ENCODE measurements around the gene TP73. TPM values are rescaled to one million over a fixed set of nuclear protein-coding genes. Genes with fewer than 3 reads are reported as not detected.

TP73 gene
- total RNA-seq, 1 donor from 2014 or later: 3.6 TPM

GRCh38 chr1:3717041-3717714 lies 64.9 kb downstream of the TP73 start:
- DNase-seq (no peak), ATAC-seq (no peak)
- intact Hi-C loops (cut with DNase I): no loop called here
- Histone ChIP-seq H3K36me3 (no peaks in the 10 kb centered on the region), H3K9me3 (no peaks in the 10 kb centered on the region), H3K4me1 (peaks cover 27% of the 10 kb centered on the region), H3K27ac (no peak overlapping the region), H3K27me3 (ENCODE audit: low read depth) (peaks cover 41% of the 10 kb centered on the region), H3K4me3 (no peak overlapping the region)
- no peak for TF ChIP-seq CTCF (IDR thresholded peaks at IDR 0.05)

- ATAC-seq (peak in 1 of 2 donors; percentile 22), DNase-seq (no peak)
- TF ChIP-seq CTCF (IDR thresholded peaks at IDR 0.05): no peak
- peaks cover 33% of the 10 kb centered on the region for H3K27me3 ChIP-seq (ENCODE audit: low read depth)
- H3K36me3 ChIP-seq: no peaks in the 10 kb centered on the region
- H3K4me1 ChIP-seq: peaks cover 27% of the 10 kb centered on the region
- no peak overlapping the region for H3K27ac ChIP-seq
- intact Hi-C loops (cut with DNase I): no loop called here
- H3K9me3 ChIP-seq: no peaks in the 10 kb centered on the region
- H3K4me3 ChIP-seq: no peak overlapping the region
Measured at GRCh38 chr1:3717715-3718601, 65.6 kb downstream of the TP73 start.

GRCh38 chr1:3718764-3719163 lies 66.4 kb downstream of the TP73 start:
- Histone ChIP-seq H3K27ac (no peak overlapping the region), H3K36me3 (no peaks in the 10 kb centered on the region), H3K4me3 (no peak overlapping the region), H3K9me3 (no peaks in the 10 kb centered on the region), H3K4me1 (peaks cover 27% of the 10 kb centered on the region), H3K27me3 (ENCODE audit: low read depth) (peaks cover 25% of the 10 kb centered on the region)
- no peak for TF ChIP-seq CTCF (IDR thresholded peaks at IDR 0.05)
- no peak for DNase-seq
- intact Hi-C loops (cut with DNase I): no loop called here
- ATAC-seq: no peak

- DNase-seq (no peak), ATAC-seq (no peak)
- H3K27me3 ChIP-seq (ENCODE audit: low read depth): peaks cover 15% of the 10 kb centered on the region
- H3K4me1 ChIP-seq: peaks cover 17% of the 10 kb centered on the region
- no peaks in the 10 kb centered on the region for H3K9me3 ChIP-seq
- no peak overlapping the region for H3K27ac ChIP-seq
- H3K4me3 ChIP-seq: no peak overlapping the region
- TF ChIP-seq CTCF (IDR thresholded peaks at IDR 0.05): no peak
- intact Hi-C loops (cut with DNase I): no loop called here
- H3K36me3 ChIP-seq: no peaks in the 10 kb centered on the region
Measured at GRCh38 chr1:3721955-3722465, 69.7 kb downstream of the TP73 start.

GRCh38 chr1:3722846-3723245 lies 70.5 kb downstream of the TP73 start:
- no peaks in the 10 kb centered on the region for H3K9me3 ChIP-seq
- DNase-seq (no peak), ATAC-seq (no peak)
- peaks cover 9% of the 10 kb centered on the region for H3K4me1 ChIP-seq
- peaks cover 7% of the 10 kb centered on the region for H3K27me3 ChIP-seq (ENCODE audit: low read depth)
- no peak overlapping the region for H3K27ac ChIP-seq
- no peak for TF ChIP-seq CTCF (IDR thresholded peaks at IDR 0.05)
- no peak overlapping the region for H3K4me3 ChIP-seq
- no peaks in the 10 kb centered on the region for H3K36me3 ChIP-seq
- intact Hi-C loops (cut with DNase I): no loop called here

Data from lower lobe of right lung (tissue), 2 donors.